Measurements from ENCODE around the gene NRDC.

NRDC gene

GRCh38 chr1:51740652-51741051 is 137.9 kb downstream of the NRDC start:
- peaks cover 0 to 82% (median 14%) of the 10 kb centered on the region in 11 experiments; a peak in 16 of 22 replicates for H4K20me1 ChIP-seq
- no peak overlapping the region for H3K27ac ChIP-seq
- no peak for TF ChIP-seq Cebpa-rat (IDR thresholded peaks at IDR 0.05)
- peaks cover 0 to 12% (median 8%) of the 10 kb centered on the region in 11 experiments; a peak in 12 of 22 replicates for H3K36me3 ChIP-seq
- H3K9ac ChIP-seq: no peak overlapping the region
- no peaks in the 10 kb centered on the region for H3K9me3 ChIP-seq (replicated peaks in 1 of 11)
- no peaks in the 10 kb centered on the region for H3K27me3 ChIP-seq
- H3K4me1 ChIP-seq: peaks cover 0 to 23% (median 12%) of the 10 kb centered on the region in 10 experiments; a peak in 15 of 20 replicates
- no peak overlapping the region for H3K4me3 ChIP-seq
- H3K4me2 ChIP-seq: no peak overlapping the region; a peak in 1 of 22 replicates

Measured in BLaER1 treated with 17β-estradiol and CSF1 and Interleukin-3, amounts not matched to agents 10 nM and 100 nM (cell line).